HepG2 (cell line): Measurements from ENCODE around the gene GJA5. TPM values are rescaled to one million over a fixed set of nuclear protein-coding genes. Genes with fewer than 3 reads are reported as not detected.

Experiments
- CHD2 ChIP-seq: IDR thresholded peaks from 2 replicates; pipeline ENCODE4 v1.6.1; 2011; ENCODE audit warnings: low read depth, low read length, improper control_type of control experiment
- KLF6 ChIP-seq: IDR thresholded peaks from 2 replicates; pipeline ENCODE4 v1.8.0; 2016; ENCODE audit warnings: missing biosample characterization, missing genetic modification reagents
- MAFK ChIP-seq, 2 experiments: IDR thresholded peaks in 1 of 2; conservative IDR thresholded peaks in 1 of 2; 2 replicates each; pipeline ENCODE4 v1.6.1; 2011; ENCODE audit warnings: improper control_type of control experiment in 2 of 2, low read length in 2 of 2
- MTF1 ChIP-seq: sonication (generic); formaldehyde crosslinking; IDR thresholded peaks from 2 replicates; pipeline ENCODE4 v1.5.0; 2020; ENCODE audit warnings: missing genetic modification reagents
- ONECUT2 ChIP-seq: sonication (generic); formaldehyde crosslinking; IDR thresholded peaks from 2 replicates; pipeline ENCODE4 v1.4.0; 2020; ENCODE audit warnings: missing genetic modification reagents
- SMAD3 ChIP-seq: sonication (generic); formaldehyde crosslinking; IDR thresholded peaks from 2 replicates; pipeline ENCODE4 v1.4.0; 2020; ENCODE audit warnings: missing genetic modification reagents
- STAG1 ChIP-seq: sonication (generic); formaldehyde crosslinking; IDR thresholded peaks from 2 replicates; pipeline ENCODE4 v1.4.0; 2020; ENCODE audit warnings: missing genetic modification reagents
- TBL1XR1 ChIP-seq: fragments of 150-350 bp; IDR thresholded peaks from 2 replicates; pipeline ENCODE4 v1.6.1; 2014; ENCODE audit warnings: borderline replicate concordance, low read length; ENCODE audit not compliant: partially characterized antibody
- TFDP1 ChIP-seq: IDR thresholded peaks from 2 replicates; pipeline ENCODE4 v1.6.1; 2016; ENCODE audit warnings: missing compliant biosample characterization, missing genetic modification reagents, borderline replicate concordance
- YY1 ChIP-seq: IDR thresholded peaks from 2 replicates; pipeline ENCODE4 v1.6.1; 2011; ENCODE audit warnings: low read length, low read depth, moderate library complexity, mild to moderate bottlenecking; ENCODE audit not compliant: insufficient read depth, insufficient replicate concordance
- ZBTB33 ChIP-seq: sonication (generic); formaldehyde crosslinking; IDR thresholded peaks from 2 replicates; pipeline ENCODE4 v1.4.0; 2020; ENCODE audit warnings: missing genetic modification reagents
- ZNF251 ChIP-seq: sonication (generic); formaldehyde crosslinking; IDR thresholded peaks from 2 replicates; pipeline ENCODE4 v1.9.0; 2021; ENCODE audit warnings: mild to moderate bottlenecking, missing genetic modification reagents
- ZNF280B ChIP-seq: sonication (generic); formaldehyde crosslinking; IDR thresholded peaks from 2 replicates; pipeline ENCODE4 v1.5.0; 2020; ENCODE audit warnings: missing genetic modification reagents, mild to moderate bottlenecking, borderline replicate concordance
- ZNF329 ChIP-seq: sonication (generic); formaldehyde crosslinking; IDR thresholded peaks from 2 replicates; pipeline ENCODE4 v1.9.0; 2021; ENCODE audit warnings: low read depth, mild to moderate bottlenecking, missing genetic modification reagents
- ZNF503 ChIP-seq: sonication (generic); formaldehyde crosslinking; IDR thresholded peaks from 2 replicates; pipeline ENCODE4 v1.4.0; 2020; ENCODE audit warnings: missing genetic modification reagents
- ZNF687 ChIP-seq: sonication (generic); formaldehyde crosslinking; IDR thresholded peaks from 2 replicates; pipeline ENCODE4 v1.5.1; 2020; ENCODE audit warnings: mild to moderate bottlenecking, missing genetic modification reagents, moderate library complexity
- ZNF83 ChIP-seq: sonication (generic); formaldehyde crosslinking; IDR thresholded peaks from 2 replicates; pipeline ENCODE4 v1.4.0; 2020; ENCODE audit warnings: missing genetic modification reagents, mild to moderate bottlenecking, borderline replicate concordance
- polyA plus RNA-seq, 8 experiments: library from polyadenylated mRNA; depleted of rRNA in 3 of 8; stranded (reverse) in 7 of 8; unstranded in 1 of 8; fragments of >200 nt; fragmentation: Illumina TruSeq in 4 of 8; extraction: Trizol in 4 of 8; gene quantifications; 2 replicates each; pipeline versions ENCODE4 v1.2.1 to v1.2.3, GENCODE V29; 2011 to 2016; ENCODE audit warnings: low read depth in 4 of 8, missing spikeins in 1 of 8, mixed read lengths in 1 of 8; ENCODE audit not compliant: insufficient read depth in 1 of 8
- total RNA-seq, 5 experiments: library from RNA; depleted of rRNA; stranded (reverse); fragments of >200 nt; fragmentation: Illumina TruSeq; extraction: Trizol; gene quantifications; 2 replicates each; pipeline ENCODE4 v1.2.3, GENCODE V29; 2016; ENCODE audit warnings: low read depth in 1 of 5

Gene GJA5
- total and polyA plus RNA-seq, 2 of the 13 experiments (the other 11 are each of a cell fraction or from before 2014, with no cell fraction given) = not detected

GRCh38 chr1:147808025-147808424, 47.6 kb upstream of the GJA5 start (continued):
- TF ChIP-seq ZNF83 (CRISPR knock-in tag) (no peak), ZNF251 (CRISPR knock-in tag) (no peak), ZNF503 (peak; percentile 80), TFDP1 (CRISPR knock-in tag) (peak; percentile 31; the same call in 1 of the 2 replicates), MAFK (conservative IDR thresholded peaks at IDR 0.05 in 1 of 2, IDR thresholded peaks at IDR 0.05 in 1 of 2; ENCODE audit: low read length in 2 of 2) (no peak), ZNF280B (CRISPR knock-in tag) (no peak), KLF6 (no peak; the same call in 1 of the 2 replicates), YY1 (no peak), TBL1XR1 (no peak), ZNF687 (CRISPR knock-in tag) (no peak), CHD2 (no peak), STAG1 (CRISPR knock-in tag) (0 out of 2 replicates have a peak, but pooled peaks have one; percentile 5), MTF1 (no peak; the same call in 1 of the 2 replicates), ZBTB33 (CRISPR knock-in tag) (0 out of 2 replicates have a peak, but pooled peaks have one; percentile 42), SMAD3 (CRISPR knock-in tag) (peak; percentile 92), ONECUT2 (CRISPR knock-in tag) (peak; percentile 85), ZNF329 (CRISPR knock-in tag) (no peak)
